ENCODE results near the gene HEATR5B.

DNA sequence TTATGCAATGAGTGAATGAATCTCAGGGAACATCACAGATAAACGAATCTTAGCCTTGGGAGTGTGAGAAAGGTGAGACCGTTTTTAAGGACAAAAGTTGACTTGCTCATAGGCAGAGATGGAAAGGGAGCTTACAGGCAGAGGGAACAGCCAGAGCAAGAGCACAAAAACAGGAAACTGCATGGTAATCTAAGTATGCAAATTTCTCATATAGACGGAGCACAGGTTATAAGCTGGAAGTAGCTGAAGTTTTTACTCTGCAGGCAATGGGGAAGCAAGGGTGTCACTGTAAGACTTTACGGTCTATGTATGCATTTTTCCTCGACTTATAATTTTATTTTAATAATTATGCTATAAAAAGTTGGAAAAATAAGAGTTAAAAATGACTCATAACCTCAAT, 73.0 kb downstream of the HEATR5B start:
- TF ChIP-seq, protein P1, sequence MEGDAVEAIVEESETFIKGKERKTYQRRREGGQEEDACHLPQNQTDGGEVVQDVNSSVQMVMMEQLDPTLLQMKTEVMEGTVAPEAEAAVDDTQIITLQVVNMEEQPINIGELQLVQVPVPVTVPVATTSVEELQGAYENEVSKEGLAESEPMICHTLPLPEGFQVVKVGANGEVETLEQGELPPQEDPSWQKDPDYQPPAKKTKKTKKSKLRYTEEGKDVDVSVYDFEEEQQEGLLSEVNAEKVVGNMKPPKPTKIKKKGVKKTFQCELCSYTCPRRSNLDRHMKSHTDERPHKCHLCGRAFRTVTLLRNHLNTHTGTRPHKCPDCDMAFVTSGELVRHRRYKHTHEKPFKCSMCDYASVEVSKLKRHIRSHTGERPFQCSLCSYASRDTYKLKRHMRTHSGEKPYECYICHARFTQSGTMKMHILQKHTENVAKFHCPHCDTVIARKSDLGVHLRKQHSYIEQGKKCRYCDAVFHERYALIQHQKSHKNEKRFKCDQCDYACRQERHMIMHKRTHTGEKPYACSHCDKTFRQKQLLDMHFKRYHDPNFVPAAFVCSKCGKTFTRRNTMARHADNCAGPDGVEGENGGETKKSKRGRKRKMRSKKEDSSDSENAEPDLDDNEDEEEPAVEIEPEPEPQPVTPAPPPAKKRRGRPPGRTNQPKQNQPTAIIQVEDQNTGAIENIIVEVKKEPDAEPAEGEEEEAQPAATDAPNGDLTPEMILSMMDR (conservative IDR thresholded peaks at IDR 0.05 in 1 of 2, IDR thresholded peaks at IDR 0.05 in 1 of 2; ENCODE audit: low read depth in 1 of 2, low read length in 2 of 2) = no peak
- no peak for TF ChIP-seq EZH2 (IDR thresholded peaks at IDR 0.05; ENCODE audit: low read length, missing control alignments)
